MCF 10A (cell line): ENCODE results near the gene CD164. TPM values are rescaled to one million over a fixed set of nuclear protein-coding genes. Genes with fewer than 3 reads are reported as not detected.

Experiments used
- BruUV-seq: library from RNA; stranded (reverse); fragments of 400-500 nt; replicated peaks from 2 replicates; lab custom pipeline; 2021; lab: Mats Ljungman, UMichigan
- CTCF ChIA-PET: fragments of 300-600 bp; sonication (Branson Sonifier 250); formaldehyde crosslinking; extraction: SDS; loops from one replicate; lab custom pipeline; 2021; ENCODE audit warnings: antibody characterized with exemption, inconsistent platforms; lab: Yijun Ruan, JAX
- POLR2A ChIA-PET: fragments of 300-600, 350-650 bp; sonication (Branson Sonifier 250); formaldehyde crosslinking; extraction: SDS; loops from one replicate; lab custom pipeline; 2020; ENCODE audit warnings: antibody characterized with exemption, inconsistent platforms; lab: Yijun Ruan, JAX
- DNase-seq: peaks from one replicate; pipeline ENCODE4 v3.0.0-alpha.2; 2018; ENCODE audit not compliant: unreplicated experiment
- H3K27ac Mint-ChIP-seq: one replicate; pipeline ENCODE4 v1.8.0; 2022; ENCODE audit warnings: mild to moderate bottlenecking, low read depth, mixed read lengths; ENCODE audit not compliant: unreplicated experiment
- H3K27me3 Mint-ChIP-seq: one replicate; pipeline ENCODE4 v1.8.0; 2022; ENCODE audit warnings: mixed read lengths; ENCODE audit not compliant: insufficient read depth, unreplicated experiment
- H3K36me3 Mint-ChIP-seq: one replicate; pipeline ENCODE4 v1.8.0; 2022; ENCODE audit warnings: mild to moderate bottlenecking, moderate library complexity, mixed read lengths; ENCODE audit not compliant: insufficient read depth, unreplicated experiment
- H3K4me1 Mint-ChIP-seq: one replicate; pipeline ENCODE4 v1.8.0; 2022; ENCODE audit warnings: mixed read lengths; ENCODE audit not compliant: insufficient read depth, unreplicated experiment
- H3K4me3 Mint-ChIP-seq: one replicate; pipeline ENCODE4 v1.8.0; 2022; ENCODE audit warnings: mild to moderate bottlenecking, moderate library complexity, mixed read lengths; ENCODE audit not compliant: unreplicated experiment
- H3K9me3 Mint-ChIP-seq: one replicate; pipeline ENCODE4 v1.8.0; 2022; ENCODE audit warnings: mixed read lengths; ENCODE audit not compliant: unreplicated experiment
- CTCF ChIP-seq: fragments of 200-600 bp; IDR thresholded peaks from one replicate; pipeline ENCODE4 v1.8.0; 2022; ENCODE audit warnings: antibody characterized with exemption, mild to moderate bottlenecking; ENCODE audit not compliant: unreplicated experiment
- intact Hi-C: fragments of 100-400 bp; cut with micrococcal nuclease; formaldehyde crosslinking; loops from 2 replicates; pipeline ENCODE4 v1.14.1; 2022
- total RNA-seq: library from RNA; stranded (reverse); gene quantifications from 2 replicates; pipeline ENCODE4 v1.2.3, GENCODE V29; 2022

Gene CD164
- total RNA-seq, 1 experiment from 2014 or later = 156 TPM

GRCh38 chr6:109331081-109331480 is 51.2 kb downstream of the CD164 start:
- TF ChIP-seq CTCF = no peak
- Mint-ChIP-seq H3K9me3 (no peaks in the 10 kb centered on the region), H3K4me1 (peaks cover 8% of the 10 kb centered on the region), H3K36me3 (no peaks in the 10 kb centered on the region), H3K27me3 (no peaks in the 10 kb centered on the region), H3K4me3 (no peak overlapping the region), H3K27ac (no peak overlapping the region)
- no peak for DNase-seq
- no TSS peak for BruUV-seq
- intact Hi-C loops = no loop called here
- ChIA-PET POLR2A (interaction anchor here (0.7 kb wide), 1 partner anchor 24 kb away, joined by 3 read pairs; no protein-coding TSS in a partner anchor), CTCF (no interaction called here)

DNA sequence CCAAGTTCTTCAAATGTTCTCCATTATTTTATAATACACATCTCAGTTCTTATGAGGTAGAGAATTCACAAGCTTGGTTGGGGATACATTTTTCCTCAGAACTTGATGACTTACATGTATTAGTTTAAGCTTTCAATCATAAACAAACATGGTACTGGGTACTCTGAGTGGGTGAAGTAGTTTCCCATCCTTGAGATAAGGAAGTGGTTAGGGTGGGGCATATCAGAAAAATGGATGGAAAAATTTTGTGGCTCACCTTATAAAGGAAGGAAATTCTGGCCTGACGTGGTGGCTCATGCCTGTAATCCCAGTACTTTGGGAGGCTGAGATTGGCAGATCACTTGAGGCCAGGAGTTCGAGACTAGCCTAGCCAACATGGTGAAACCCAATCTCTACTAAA is 52.0 kb downstream of the CD164 start:
- CTCF ChIA-PET = no interaction called here
- BruUV-seq = no TSS peak
- Mint-ChIP-seq H3K9me3 (no peaks in the 10 kb centered on the region), H3K4me1 (peaks cover 5% of the 10 kb centered on the region), H3K27me3 (no peaks in the 10 kb centered on the region), H3K4me3 (no peak overlapping the region), H3K27ac (no peak overlapping the region), H3K36me3 (no peaks in the 10 kb centered on the region)
- POLR2A ChIA-PET = no interaction called here
- intact Hi-C loops = no loop called here
- no peak for TF ChIP-seq CTCF
- DNase-seq = no peak

DNA sequence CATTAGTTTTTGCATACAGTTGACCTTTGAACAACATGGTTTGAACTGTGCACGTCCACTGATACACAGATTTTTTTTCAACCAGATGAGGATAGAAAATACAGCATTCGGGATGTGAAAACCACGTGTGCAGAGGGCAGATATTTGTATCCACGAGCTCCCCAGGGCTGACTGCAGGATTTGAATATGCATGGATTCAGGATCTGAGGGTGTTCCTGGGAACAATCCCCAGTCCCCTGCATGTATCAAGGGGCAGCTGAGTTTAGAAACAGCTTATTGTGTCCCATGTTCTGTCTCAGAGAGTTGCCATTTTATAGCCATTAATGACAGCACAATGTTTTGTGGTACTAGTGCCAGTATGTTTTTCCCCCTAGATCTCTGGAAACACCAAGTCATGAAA is 53.6 kb downstream of the CD164 start:
- ChIA-PET POLR2A (interaction anchor here (1.0 kb wide), 1 partner anchor 146 kb away, joined by 3 read pairs; no protein-coding TSS in a partner anchor), CTCF (no interaction called here)
- intact Hi-C loops = no loop called here
- Mint-ChIP-seq H3K4me3 (no peak overlapping the region), H3K9me3 (no peaks in the 10 kb centered on the region), H3K27ac (no peak overlapping the region), H3K4me1 (peaks cover 2% of the 10 kb centered on the region), H3K36me3 (no peaks in the 10 kb centered on the region), H3K27me3 (no peaks in the 10 kb centered on the region)
- no peak for DNase-seq
- no peak for TF ChIP-seq CTCF
- no TSS peak for BruUV-seq

- Mint-ChIP-seq H3K4me3 (no peak overlapping the region), H3K27ac (no peak overlapping the region), H3K9me3 (no peaks in the 10 kb centered on the region), H3K27me3 (no peaks in the 10 kb centered on the region), H3K36me3 (no peaks in the 10 kb centered on the region), H3K4me1 (no peaks in the 10 kb centered on the region)
- intact Hi-C loops = no loop called here
- DNase-seq = no peak
- CTCF ChIA-PET = no interaction called here
- POLR2A ChIA-PET = interaction anchor here (0.6 to 1.0 kb wide), 2 partner anchors 8 to 145 kb away, joined by 3 read pairs; no protein-coding TSS in a partner anchor
- BruUV-seq = no TSS peak
- no peak for TF ChIP-seq CTCF
These were observed 54.3 kb downstream of the CD164 start for GRCh38 chr6:109327959-109328358.
